ENCODE data around the gene GIMAP2.

Gene GIMAP2

GRCh38 chr7:150688630-150689029, 3.1 kb downstream of the GIMAP2 start:
- no peaks in the 10 kb centered on the region for H3K79me1 ChIP-seq (replicated peaks; ENCODE audit: low read length, poor library complexity, severe bottlenecking)
- no peak overlapping the region for H3K18ac ChIP-seq (ENCODE audit: low read depth in 1 of 2, low read length in 2 of 2)
- H2BK15ac ChIP-seq (ENCODE audit: low read depth, poor library complexity, severe bottlenecking) = no peak overlapping the region
- H3K4me3 ChIP-seq (ENCODE audit: insufficient read depth in 1 of 2, low read depth in 1 of 2, low read length in 2 of 2) = no peak overlapping the region
- H3K36me3 ChIP-seq (ENCODE audit: control insufficient read depth in 1 of 2, insufficient read depth in 2 of 2, low read depth in 1 of 2, low read length in 2 of 2) = no peaks in the 10 kb centered on the region
- no peak overlapping the region for H3K14ac ChIP-seq (ENCODE audit: low read length in 2 of 2)
- DNase-seq = no peak
- no peak overlapping the region for H2BK120ac ChIP-seq (ENCODE audit: low read depth, low read length)
- H2AK5ac ChIP-seq (ENCODE audit: low read length, severe bottlenecking) = no peak overlapping the region
- H3K23ac ChIP-seq (ENCODE audit: low read length in 2 of 2) = no peak overlapping the region
- H3K9me3 ChIP-seq (ENCODE audit: control insufficient read depth, low read length) = peaks cover 7% of the 10 kb centered on the region
- H2BK12ac ChIP-seq (ENCODE audit: low read length in 2 of 2) = no peak overlapping the region
- H3K4me1 ChIP-seq (ENCODE audit: control insufficient read depth, insufficient read depth, low read depth, low read length) = no peaks in the 10 kb centered on the region
- no peak overlapping the region for H3K9ac ChIP-seq (ENCODE audit: low read length)
- no peak overlapping the region for H3K4me2 ChIP-seq (ENCODE audit: low read length, poor library complexity, severe bottlenecking)
- 76% methylated on average over 6 of the region's 6 CpGs for WGBS
- no peaks in the 10 kb centered on the region for H3K27me3 ChIP-seq (ENCODE audit: control insufficient read depth in 1 of 2, insufficient read depth in 1 of 2, low read length in 2 of 2)
- no peak overlapping the region for H2BK5ac ChIP-seq (ENCODE audit: low read depth, low read length, poor library complexity, severe bottlenecking)
- H4K8ac ChIP-seq (ENCODE audit: low read length) = no peak overlapping the region
- H4K91ac ChIP-seq (ENCODE audit: low read length) = no peak overlapping the region
- H3K27ac ChIP-seq (ENCODE audit: low read length, poor library complexity, severe bottlenecking) = no peak overlapping the region
- H3K4ac ChIP-seq (ENCODE audit: low read depth in 1 of 2, low read length in 2 of 2) = no peak overlapping the region
- H2AFZ ChIP-seq (ENCODE audit: low read depth, low read length) = no peak overlapping the region

GRCh38 chr7:150695654-150696053, 10.1 kb downstream of the GIMAP2 start:
- peaks cover 25% of the 10 kb centered on the region for H3K9me3 ChIP-seq (ENCODE audit: control insufficient read depth, low read length)
- H3K4me2 ChIP-seq (ENCODE audit: low read length, poor library complexity, severe bottlenecking) = no peak overlapping the region
- no peak overlapping the region for H3K4me3 ChIP-seq (ENCODE audit: insufficient read depth in 1 of 2, low read depth in 1 of 2, low read length in 2 of 2)
- H3K4ac ChIP-seq (ENCODE audit: low read depth in 1 of 2, low read length in 2 of 2) = no peak overlapping the region
- no peak overlapping the region for H2BK15ac ChIP-seq (ENCODE audit: low read depth, poor library complexity, severe bottlenecking)
- H4K8ac ChIP-seq (ENCODE audit: low read length) = no peak overlapping the region
- H2BK12ac ChIP-seq (ENCODE audit: low read length in 2 of 2) = no peak overlapping the region
- H3K36me3 ChIP-seq (ENCODE audit: control insufficient read depth in 1 of 2, insufficient read depth in 2 of 2, low read depth in 1 of 2, low read length in 2 of 2) = no peaks in the 10 kb centered on the region
- no peak for DNase-seq
- no peak overlapping the region for H4K91ac ChIP-seq (ENCODE audit: low read length)
- no peaks in the 10 kb centered on the region for H3K4me1 ChIP-seq (ENCODE audit: control insufficient read depth, insufficient read depth, low read depth, low read length)
- no peaks in the 10 kb centered on the region for H3K79me1 ChIP-seq (replicated peaks; ENCODE audit: low read length, poor library complexity, severe bottlenecking)
- H2AK5ac ChIP-seq (ENCODE audit: low read length, severe bottlenecking) = no peak overlapping the region
- no peak overlapping the region for H3K14ac ChIP-seq (ENCODE audit: low read length in 2 of 2)
- no peak overlapping the region for H3K9ac ChIP-seq (ENCODE audit: low read length)
- H2AFZ ChIP-seq (ENCODE audit: low read depth, low read length) = no peak overlapping the region
- H3K27ac ChIP-seq (ENCODE audit: low read length, poor library complexity, severe bottlenecking) = no peak overlapping the region
- no peak overlapping the region for H3K23ac ChIP-seq (ENCODE audit: low read length in 2 of 2)
- H3K18ac ChIP-seq (ENCODE audit: low read depth in 1 of 2, low read length in 2 of 2) = no peak overlapping the region
- 93% methylated on average over 1 of the region's 2 CpGs for WGBS
- H2BK120ac ChIP-seq (ENCODE audit: low read depth, low read length) = no peak overlapping the region
- H2BK5ac ChIP-seq (ENCODE audit: low read depth, low read length, poor library complexity, severe bottlenecking) = no peak overlapping the region
- H3K27me3 ChIP-seq (ENCODE audit: control insufficient read depth in 1 of 2, insufficient read depth in 1 of 2, low read length in 2 of 2) = no peaks in the 10 kb centered on the region

- Histone ChIP-seq H3K4me3 (ENCODE audit: insufficient read depth in 1 of 2, low read depth in 1 of 2, low read length in 2 of 2) (no peak overlapping the region), H2BK5ac (ENCODE audit: low read depth, low read length, poor library complexity, severe bottlenecking) (no peak overlapping the region), H3K14ac (ENCODE audit: low read length in 2 of 2) (no peak overlapping the region), H3K27ac (ENCODE audit: low read length, poor library complexity, severe bottlenecking) (no peak overlapping the region), H3K4ac (ENCODE audit: low read depth in 1 of 2, low read length in 2 of 2) (no peak overlapping the region), H4K8ac (ENCODE audit: low read length) (no peak overlapping the region), H3K27me3 (ENCODE audit: control insufficient read depth in 1 of 2, insufficient read depth in 1 of 2, low read length in 2 of 2) (no peaks in the 10 kb centered on the region), H3K9me3 (ENCODE audit: control insufficient read depth, low read length) (peaks cover 46% of the 10 kb centered on the region), H2BK120ac (ENCODE audit: low read depth, low read length) (no peak overlapping the region), H3K9ac (ENCODE audit: low read length) (no peak overlapping the region), H3K18ac (ENCODE audit: low read depth in 1 of 2, low read length in 2 of 2) (no peak overlapping the region), H2BK15ac (ENCODE audit: low read depth, poor library complexity, severe bottlenecking) (no peak overlapping the region), H4K91ac (ENCODE audit: low read length) (no peak overlapping the region), H3K4me1 (ENCODE audit: control insufficient read depth, insufficient read depth, low read depth, low read length) (no peaks in the 10 kb centered on the region), H3K4me2 (ENCODE audit: low read length, poor library complexity, severe bottlenecking) (no peak overlapping the region), H2AK5ac (ENCODE audit: low read length, severe bottlenecking) (no peak overlapping the region), H3K79me1 (replicated peaks; ENCODE audit: low read length, poor library complexity, severe bottlenecking) (no peaks in the 10 kb centered on the region), H3K23ac (ENCODE audit: low read length in 2 of 2) (no peak overlapping the region), H2AFZ (ENCODE audit: low read depth, low read length) (no peak overlapping the region), H3K36me3 (ENCODE audit: control insufficient read depth in 1 of 2, insufficient read depth in 2 of 2, low read depth in 1 of 2, low read length in 2 of 2) (no peaks in the 10 kb centered on the region), H2BK12ac (ENCODE audit: low read length in 2 of 2) (no peak overlapping the region)
- no peak for DNase-seq
- WGBS = 60% methylated on average over 1 of the region's 1 CpG
Measured at GRCh38 chr7:150703209-150703608, 17.7 kb downstream of the GIMAP2 start.

GRCh38 chr7:150715293-150715692, 29.8 kb downstream of the GIMAP2 start:
- Histone ChIP-seq H3K4me3 (ENCODE audit: insufficient read depth in 1 of 2, low read depth in 1 of 2, low read length in 2 of 2) (no peak overlapping the region), H3K4ac (ENCODE audit: low read depth in 1 of 2, low read length in 2 of 2) (no peak overlapping the region), H2AK5ac (ENCODE audit: low read length, severe bottlenecking) (no peak overlapping the region), H2BK12ac (ENCODE audit: low read length in 2 of 2) (no peak overlapping the region), H3K9ac (ENCODE audit: low read length) (no peak overlapping the region), H3K4me1 (ENCODE audit: control insufficient read depth, insufficient read depth, low read depth, low read length) (no peaks in the 10 kb centered on the region), H2AFZ (ENCODE audit: low read depth, low read length) (no peak overlapping the region), H3K23ac (ENCODE audit: low read length in 2 of 2) (no peak overlapping the region), H2BK120ac (ENCODE audit: low read depth, low read length) (no peak overlapping the region), H4K91ac (ENCODE audit: low read length) (no peak overlapping the region), H3K4me2 (ENCODE audit: low read length, poor library complexity, severe bottlenecking) (no peak overlapping the region), H3K36me3 (ENCODE audit: control insufficient read depth in 1 of 2, insufficient read depth in 2 of 2, low read depth in 1 of 2, low read length in 2 of 2) (no peaks in the 10 kb centered on the region), H3K14ac (ENCODE audit: low read length in 2 of 2) (no peak overlapping the region), H2BK5ac (ENCODE audit: low read depth, low read length, poor library complexity, severe bottlenecking) (no peak overlapping the region), H3K79me1 (replicated peaks; ENCODE audit: low read length, poor library complexity, severe bottlenecking) (no peaks in the 10 kb centered on the region), H4K8ac (ENCODE audit: low read length) (no peak overlapping the region), H3K18ac (ENCODE audit: low read depth in 1 of 2, low read length in 2 of 2) (no peak overlapping the region), H3K9me3 (ENCODE audit: control insufficient read depth, low read length) (peaks cover 5% of the 10 kb centered on the region), H3K27ac (ENCODE audit: low read length, poor library complexity, severe bottlenecking) (no peak overlapping the region), H3K27me3 (ENCODE audit: control insufficient read depth in 1 of 2, insufficient read depth in 1 of 2, low read length in 2 of 2) (no peaks in the 10 kb centered on the region), H2BK15ac (ENCODE audit: low read depth, poor library complexity, severe bottlenecking) (no peak overlapping the region)
- no peak for DNase-seq
- 73% methylated on average over 2 of the region's 4 CpGs for WGBS

Measured in mesenchymal stem cell (in vitro differentiated cells and primary cell).